ENCODE measurements around the gene DENND1A.
A peak's percentile ranks its signal among the peaks of the same experiment; 100 is the strongest.
"Not testable (repeated sequence)": the region's sequence is repeated elsewhere in the genome, so short reads cannot be mapped to it uniquely, and the experiment has no call there.

Gene DENND1A

GRCh38 chr9:123406016-123406415 lies 523.9 kb downstream of the DENND1A start:
- DNase-seq (ENCODE audit: low read depth): no peak
- in situ Hi-C loops (cut with HindIII; ENCODE audit: low sequenced_read_pairs): no loop called here
- no peak for TF ChIP-seq CTCF (IDR thresholded peaks at IDR 0.05; ENCODE audit: low read depth, low read length, missing control alignments)
- no peak overlapping the region for H3K4me3 ChIP-seq (ENCODE audit: low read depth, low read length)

- no peak for DNase-seq (ENCODE audit: low read depth)
- no peak overlapping the region for H3K4me3 ChIP-seq (ENCODE audit: low read depth, low read length)
- TF ChIP-seq CTCF (IDR thresholded peaks at IDR 0.05; ENCODE audit: low read depth, low read length, missing control alignments): no peak
- in situ Hi-C loops (cut with HindIII; ENCODE audit: low sequenced_read_pairs): no loop called here
Observed at GRCh38 chr9:123402981-123403509, 526.9 kb downstream of the DENND1A start.

- in situ Hi-C loops (cut with HindIII; ENCODE audit: low sequenced_read_pairs): no loop called here
- DNase-seq (ENCODE audit: low read depth): peak; percentile 42
- H3K4me3 ChIP-seq (ENCODE audit: low read depth, low read length): no peak overlapping the region
- peak; percentile 92 for TF ChIP-seq CTCF (IDR thresholded peaks at IDR 0.05; ENCODE audit: low read depth, low read length, missing control alignments)
Observed at GRCh38 chr9:123401879-123402513, 527.9 kb downstream of the DENND1A start.

GRCh38 chr9:123400926-123401503 lies 528.9 kb downstream of the DENND1A start:
- no peak for DNase-seq (ENCODE audit: low read depth)
- TF ChIP-seq CTCF (IDR thresholded peaks at IDR 0.05; ENCODE audit: low read depth, low read length, missing control alignments): no peak
- in situ Hi-C loops (cut with HindIII; ENCODE audit: low sequenced_read_pairs): no loop called here
- H3K4me3 ChIP-seq (ENCODE audit: low read depth, low read length): no peak overlapping the region

- no peak overlapping the region for H3K4me3 ChIP-seq (ENCODE audit: low read depth, low read length)
- DNase-seq (ENCODE audit: low read depth): no peak
- TF ChIP-seq CTCF (IDR thresholded peaks at IDR 0.05; ENCODE audit: low read depth, low read length, missing control alignments): peak; percentile 47
- in situ Hi-C loops (cut with HindIII; ENCODE audit: low sequenced_read_pairs): no loop called here
Observed at GRCh38 chr9:123399803-123400378, 530.0 kb downstream of the DENND1A start.

GRCh38 chr9:123398938-123399337 lies 531.0 kb downstream of the DENND1A start:
- in situ Hi-C loops (cut with HindIII; ENCODE audit: low sequenced_read_pairs); DNase-seq (ENCODE audit: low read depth); H3K4me3 ChIP-seq (ENCODE audit: low read depth, low read length): not testable (repeated sequence)

- in situ Hi-C loops (cut with HindIII; ENCODE audit: low sequenced_read_pairs): no loop called here
Observed at GRCh38 chr9:123397975-123398374, 532.0 kb downstream of the DENND1A start.

More at GRCh38 chr9:123397975-123398374, 532.0 kb downstream of the DENND1A start:
- DNase-seq (ENCODE audit: low read depth): no peak
- no peak for TF ChIP-seq CTCF (IDR thresholded peaks at IDR 0.05; ENCODE audit: low read depth, low read length, missing control alignments)
- H3K4me3 ChIP-seq (ENCODE audit: low read depth, low read length): no peak overlapping the region
